CD8-positive, alpha-beta memory T cell (primary cell): ENCODE results near the gene TRAIP. TPM values are rescaled to one million over a fixed set of nuclear protein-coding genes. Genes with fewer than 3 reads are reported as not detected.
A peak's percentile ranks its signal among the peaks of the same experiment; 100 is the strongest.

Source experiments
- CTCF ChIA-PET: fragments of 350-600 bp; sonication (Branson Sonifier 250); formaldehyde crosslinking; loops from one replicate; lab custom pipeline; 2021; ENCODE audit warnings: antibody characterized with exemption; lab: Charles Lee
- POLR2A ChIA-PET: fragments of 350-600 bp; sonication (Branson Sonifier 250); formaldehyde crosslinking; loops from one replicate; lab custom pipeline; 2021; ENCODE audit warnings: antibody characterized with exemption; lab: Charles Lee
- DNase-seq, 5 donors: peaks; one replicate each; pipeline versions ENCODE4 v3.0.0 to v3.0.0-alpha.2; 2020 to 2022; ENCODE audit warnings: mixed read lengths in 1 of 5
- H3K27ac ChIP-seq: one replicate; pipeline ENCODE4 v1.7.0; 2013; ENCODE audit warnings: low read depth, mild to moderate bottlenecking, low read length, moderate library complexity
- H3K27me3 ChIP-seq: 2 replicates; pipeline ENCODE4 v1.7.0; 2013; ENCODE audit warnings: low read length, mild to moderate bottlenecking; ENCODE audit not compliant: insufficient read depth, poor library complexity, severe bottlenecking
- H3K36me3 ChIP-seq: 2 replicates; pipeline ENCODE4 v1.7.0; 2013; ENCODE audit warnings: mild to moderate bottlenecking, low read length, moderate library complexity; ENCODE audit not compliant: insufficient read depth
- H3K4me1 ChIP-seq: 2 replicates; pipeline ENCODE4 v1.7.0; 2013; ENCODE audit warnings: mild to moderate bottlenecking, low read length, moderate library complexity; ENCODE audit not compliant: insufficient read depth
- H3K4me3 ChIP-seq: 2 replicates; pipeline ENCODE4 v1.7.0; 2013; ENCODE audit warnings: mild to moderate bottlenecking, low read length
- H3K9me3 ChIP-seq: 2 replicates; pipeline ENCODE4 v1.7.0; 2013; ENCODE audit warnings: mild to moderate bottlenecking, low read length
- H3K27ac Mint-ChIP-seq, 8 donors: one replicate each; pipeline ENCODE4 v1.8.0; 2020 to 2021; ENCODE audit warnings: mixed read lengths in 8 of 8, mild to moderate bottlenecking in 6 of 8, inconsistent platforms in 3 of 8, moderate library complexity in 3 of 8
- H3K27me3 Mint-ChIP-seq, 2 donors: one replicate each; pipeline ENCODE4 v1.8.0; 2020 to 2021; ENCODE audit warnings: mixed read lengths in 2 of 2, mild to moderate bottlenecking in 1 of 2, moderate library complexity in 1 of 2
- H3K36me3 Mint-ChIP-seq, 3 donors: one replicate each; pipeline ENCODE4 v1.8.0; 2020 to 2021; ENCODE audit warnings: mixed read lengths in 3 of 3, inconsistent platforms in 1 of 3, mild to moderate bottlenecking in 1 of 3
- H3K4me1 Mint-ChIP-seq, 3 donors: one replicate each; pipeline ENCODE4 v1.8.0; 2020 to 2021; ENCODE audit warnings: mixed read lengths in 3 of 3, inconsistent platforms in 1 of 3, mild to moderate bottlenecking in 1 of 3
- H3K4me3 Mint-ChIP-seq, 7 donors: one replicate each; pipeline ENCODE4 v1.8.0; 2020 to 2021; ENCODE audit warnings: mixed read lengths in 7 of 7, mild to moderate bottlenecking in 6 of 7, moderate library complexity in 4 of 7, inconsistent platforms in 2 of 7
- H3K9me3 Mint-ChIP-seq, 5 donors: one replicate each; pipeline ENCODE4 v1.8.0; 2020 to 2022; ENCODE audit warnings: mixed read lengths in 5 of 5, mild to moderate bottlenecking in 3 of 5, moderate library complexity in 2 of 5, inconsistent platforms in 1 of 5
- polyA plus RNA-seq: library from polyadenylated mRNA; unstranded; fragments of 300-500 nt; fragmentation: Illumina TruSeq; gene quantifications from one replicate; pipeline ENCODE4 v1.2.3, GENCODE V29; 2021
- total RNA-seq, 2 experiments: library from RNA; stranded (reverse); gene quantifications; one replicate each; pipeline ENCODE4 v1.2.3, GENCODE V29; 2021

TRAIP gene
- total and polyA plus RNA-seq, 3 experiments from 2014 or later: 1.9 to 22.9 (median 21.9) TPM

DNA sequence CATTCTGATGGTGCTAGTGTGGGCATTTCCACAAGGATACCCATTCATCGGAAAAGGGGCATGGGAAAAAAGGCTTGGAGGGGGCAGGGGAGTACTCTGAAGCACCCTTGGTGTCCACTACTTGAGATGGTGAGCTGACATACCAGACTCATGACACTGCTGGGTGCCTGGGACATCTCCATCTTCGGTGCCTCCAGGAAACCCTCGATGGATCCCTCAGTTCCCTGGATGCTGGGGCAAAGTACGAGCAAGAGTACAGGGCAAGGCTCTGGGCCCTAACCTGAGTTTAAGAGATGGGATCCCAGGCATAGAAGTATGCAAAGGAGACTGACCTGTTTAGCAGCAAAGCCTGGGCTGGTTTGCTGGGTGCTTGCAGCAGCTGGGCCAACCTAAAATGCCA lies 64.8 kb downstream of the TRAIP start:
- ChIA-PET CTCF (interaction anchor here (1.3 kb wide), 1 partner anchor 12 kb away, joined by 4 read pairs; the partner anchor contains the start of gene INKA1), POLR2A (interaction anchor here (1.3 kb wide), 1 partner anchor 12 kb away, joined by 3 read pairs; the partner anchor contains the start of gene INKA1)
- peak overlapping the region in 1 of 7 donors; percentile 13 for H3K4me3 Mint-ChIP-seq
- Histone ChIP-seq H3K36me3 (no peaks in the 10 kb centered on the region), H3K4me1 (peaks cover 14% of the 10 kb centered on the region), H3K9me3 (no peaks in the 10 kb centered on the region), H3K27ac (no peak overlapping the region), H3K27me3 (no peaks in the 10 kb centered on the region), H3K4me3 (no peak overlapping the region)
- peaks cover 0 to 2% (median 0%) of the 10 kb centered on the region in 3 donors for H3K36me3 Mint-ChIP-seq
- H3K27me3 Mint-ChIP-seq: peaks cover 0 to 2% of the 10 kb centered on the region in 2 donors
- peaks cover 9 to 19% (median 16%) of the 10 kb centered on the region in 3 donors for H3K4me1 Mint-ChIP-seq
- H3K27ac Mint-ChIP-seq: no peak overlapping the region
- no peaks in the 10 kb centered on the region for H3K9me3 Mint-ChIP-seq
- DNase-seq: no peak

DNA sequence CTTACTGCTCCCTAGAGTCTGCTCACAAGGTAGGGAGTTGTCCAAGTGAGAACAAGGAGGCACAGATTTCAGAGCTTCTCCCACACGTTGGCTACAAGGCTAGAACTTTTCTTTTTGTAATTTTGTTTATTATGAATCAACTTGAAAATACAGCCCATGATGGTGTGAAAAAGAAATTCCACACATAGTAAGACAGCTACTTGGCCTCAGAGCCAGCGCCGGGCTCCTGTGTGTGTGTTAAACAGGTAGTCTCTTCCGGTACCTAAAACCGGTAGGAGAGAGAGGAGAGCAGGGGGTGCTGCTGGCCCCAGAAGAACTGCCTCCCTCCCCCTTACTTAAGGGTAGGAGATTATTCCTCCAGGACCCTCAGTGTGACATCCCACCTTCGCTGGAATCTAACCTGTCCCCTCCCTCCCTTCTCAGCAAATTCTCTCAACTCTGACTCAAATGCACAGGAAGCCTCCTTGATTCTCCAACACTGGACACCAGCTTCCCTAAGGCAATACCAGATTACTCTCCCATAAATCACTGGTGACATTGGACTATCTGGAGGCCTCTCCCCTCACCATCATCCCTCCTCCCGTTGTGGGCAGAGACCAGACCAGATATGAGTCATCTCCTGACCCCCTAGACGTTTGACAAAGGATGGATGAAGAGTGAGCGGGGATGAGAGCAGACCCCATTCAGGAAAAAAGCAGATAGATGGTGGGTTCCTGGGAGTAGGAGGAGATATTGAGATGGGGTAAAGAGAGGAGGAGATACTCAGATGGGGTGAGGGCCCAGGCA lies 65.5 kb downstream of the TRAIP start:
- no peak overlapping the region for H3K27ac ChIP-seq
- Mint-ChIP-seq H3K36me3 (peaks cover 0 to 3% (median 0%) of the 10 kb centered on the region in 3 donors), H3K9me3 (no peaks in the 10 kb centered on the region), H3K27me3 (peaks cover 0 to 2% of the 10 kb centered on the region in 2 donors), H3K4me3 (peak overlapping the region in 1 of 7 donors; percentile 80), H3K4me1 (peaks cover 11 to 21% (median 18%) of the 10 kb centered on the region in 3 donors), H3K27ac (peak overlapping the region in 5 of 8 donors; percentile 13 to 80 (median 71))
- CTCF ChIA-PET: interaction anchor here (1.1 to 1.3 kb wide), 2 partner anchors 12 to 48 kb away, joined by 4 read pairs; partner anchors contain the start of gene INKA1
- no peaks in the 10 kb centered on the region for H3K27me3 ChIP-seq
- peaks cover 14% of the 10 kb centered on the region for H3K4me1 ChIP-seq
- H3K9me3 ChIP-seq: no peaks in the 10 kb centered on the region
- H3K36me3 ChIP-seq: no peaks in the 10 kb centered on the region
- POLR2A ChIA-PET: interaction anchor here (1.3 kb wide), 1 partner anchor 12 kb away, joined by 3 read pairs; the partner anchor contains the start of gene INKA1
- no peak for DNase-seq
- no peak overlapping the region for H3K4me3 ChIP-seq

DNA sequence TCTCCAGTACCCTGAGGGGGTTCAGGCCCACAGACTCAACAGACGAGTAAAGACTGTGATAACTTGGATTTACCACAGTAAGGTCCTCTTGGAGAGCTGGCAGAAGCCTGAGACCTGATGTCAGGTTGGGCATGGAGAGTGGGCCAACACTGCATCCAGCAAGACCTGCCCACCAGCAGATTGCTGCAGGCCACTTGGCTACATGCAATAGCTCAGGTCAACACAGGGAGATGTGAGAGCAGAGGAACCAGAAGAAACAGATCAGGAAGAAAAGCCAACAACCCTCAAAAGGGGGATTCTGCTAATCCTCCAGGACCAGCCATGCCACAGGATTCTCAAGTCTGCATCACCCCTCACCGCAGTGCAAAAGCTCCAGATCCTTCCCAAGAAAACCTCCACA lies 68.3 kb downstream of the TRAIP start:
- H3K4me1 ChIP-seq: peaks cover 28% of the 10 kb centered on the region
- POLR2A ChIA-PET: interaction anchor here (0.9 kb wide), 1 partner anchor 15 kb away, joined by 3 read pairs; the partner anchor contains the start of gene INKA1
- Mint-ChIP-seq H3K4me3 (peak overlapping the region in 2 of 7 donors; percentile 27 to 59), H3K27me3 (peaks cover 0 to 2% of the 10 kb centered on the region in 2 donors), H3K9me3 (no peaks in the 10 kb centered on the region), H3K27ac (peak overlapping the region in 3 of 8 donors; percentile 2 to 99 (median 14)), H3K4me1 (peaks cover 21 to 46% (median 42%) of the 10 kb centered on the region in 3 donors), H3K36me3 (peaks cover 0 to 20% (median 2%) of the 10 kb centered on the region in 3 donors)
- CTCF ChIA-PET: interaction anchor here (1.0 to 3.8 kb wide), 5 partner anchors 15 to 69 kb away, joined by 3 to 23 read pairs (median 3); partner anchors contain the start of genes AMIGO3 and INKA1
- H3K27me3 ChIP-seq: no peaks in the 10 kb centered on the region
- DNase-seq: no peak
- H3K4me3 ChIP-seq: no peak overlapping the region
- no peaks in the 10 kb centered on the region for H3K9me3 ChIP-seq
- no peaks in the 10 kb centered on the region for H3K36me3 ChIP-seq
- H3K27ac ChIP-seq: no peak overlapping the region

DNA sequence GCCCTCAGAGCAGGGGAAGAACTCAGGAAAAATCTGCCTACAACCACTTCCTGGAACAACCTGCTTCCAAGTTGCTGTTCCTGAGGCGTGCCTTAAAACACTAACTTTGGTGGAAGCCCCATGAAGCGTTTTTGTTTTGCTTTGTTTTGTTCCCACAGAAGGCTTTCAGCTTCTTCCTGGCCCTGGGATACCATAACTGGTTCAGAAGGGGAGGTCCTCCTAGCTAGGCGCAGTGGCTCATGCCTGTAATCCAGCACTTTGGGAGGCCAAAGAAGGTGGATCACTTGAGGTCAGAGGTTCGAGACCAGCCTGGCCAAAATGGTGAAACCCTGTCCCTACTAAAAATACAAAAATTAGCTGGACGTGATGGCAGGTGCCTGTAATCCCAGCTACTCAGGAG lies 68.8 kb downstream of the TRAIP start:
- H3K4me1 Mint-ChIP-seq: peaks cover 21 to 48% (median 42%) of the 10 kb centered on the region in 3 donors
- no peak overlapping the region for H3K27ac ChIP-seq
- ChIA-PET CTCF (interaction anchor here (1.0 to 3.8 kb wide), 4 partner anchors 15 to 51 kb away, joined by 3 to 23 read pairs (median 8); partner anchors contain the start of gene INKA1), POLR2A (interaction anchor here (1.9 kb wide), 1 partner anchor 16 kb away, joined by 18 read pairs; the partner anchor contains the start of gene INKA1)
- DNase-seq: no peak
- H3K36me3 ChIP-seq: no peaks in the 10 kb centered on the region
- no peaks in the 10 kb centered on the region for H3K27me3 ChIP-seq
- peaks cover 0 to 2% of the 10 kb centered on the region in 2 donors for H3K27me3 Mint-ChIP-seq
- no peaks in the 10 kb centered on the region for H3K9me3 Mint-ChIP-seq
- H3K36me3 Mint-ChIP-seq: peaks cover 0 to 21% (median 2%) of the 10 kb centered on the region in 3 donors
- peaks cover 29% of the 10 kb centered on the region for H3K4me1 ChIP-seq
- H3K9me3 ChIP-seq: no peaks in the 10 kb centered on the region
- peak overlapping the region in 7 of 8 donors; percentile 2 to 99 (median 99) for H3K27ac Mint-ChIP-seq
- peak overlapping the region in 6 of 7 donors; percentile 59 to 98 (median 94) for H3K4me3 Mint-ChIP-seq
- no peak overlapping the region for H3K4me3 ChIP-seq

DNA sequence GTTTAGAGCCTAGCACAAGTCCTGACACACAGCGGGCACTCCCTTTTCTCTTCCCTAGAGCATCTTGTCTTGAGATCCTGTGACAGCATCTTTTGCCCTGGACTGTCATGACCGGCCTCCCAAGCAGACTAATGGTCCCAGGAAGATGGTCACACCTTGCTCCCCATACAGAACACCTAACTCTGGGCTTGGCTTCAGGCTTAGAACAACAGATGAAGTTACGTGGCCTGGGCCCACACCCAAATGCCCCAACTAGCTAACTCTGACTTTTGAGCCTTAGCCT lies 69.2 kb downstream of the TRAIP start:
- no peaks in the 10 kb centered on the region for H3K27me3 ChIP-seq
- H3K27ac ChIP-seq: peak overlapping the region; percentile 95
- H3K9me3 ChIP-seq: no peaks in the 10 kb centered on the region
- H3K27me3 Mint-ChIP-seq: peaks cover 0 to 2% of the 10 kb centered on the region in 2 donors
- peaks cover 32% of the 10 kb centered on the region for H3K4me1 ChIP-seq
- ChIA-PET CTCF (interaction anchor here (1.0 to 3.8 kb wide), 4 partner anchors 14 to 51 kb away, joined by 3 to 23 read pairs (median 8); partner anchors contain the start of gene INKA1), POLR2A (interaction anchor here (1.9 kb wide), 1 partner anchor 16 kb away, joined by 18 read pairs; the partner anchor contains the start of gene INKA1)
- no peaks in the 10 kb centered on the region for H3K9me3 Mint-ChIP-seq
- peaks cover 21 to 52% (median 42%) of the 10 kb centered on the region in 3 donors for H3K4me1 Mint-ChIP-seq
- H3K36me3 ChIP-seq: no peaks in the 10 kb centered on the region
- peaks cover 0 to 24% (median 2%) of the 10 kb centered on the region in 3 donors for H3K36me3 Mint-ChIP-seq
- DNase-seq: no peak
- peak overlapping the region; percentile 98 to 100 (median 99) for H3K27ac Mint-ChIP-seq
- peak overlapping the region; percentile 93 to 98 (median 94) for H3K4me3 Mint-ChIP-seq
- peak overlapping the region; percentile 90 for H3K4me3 ChIP-seq

DNA sequence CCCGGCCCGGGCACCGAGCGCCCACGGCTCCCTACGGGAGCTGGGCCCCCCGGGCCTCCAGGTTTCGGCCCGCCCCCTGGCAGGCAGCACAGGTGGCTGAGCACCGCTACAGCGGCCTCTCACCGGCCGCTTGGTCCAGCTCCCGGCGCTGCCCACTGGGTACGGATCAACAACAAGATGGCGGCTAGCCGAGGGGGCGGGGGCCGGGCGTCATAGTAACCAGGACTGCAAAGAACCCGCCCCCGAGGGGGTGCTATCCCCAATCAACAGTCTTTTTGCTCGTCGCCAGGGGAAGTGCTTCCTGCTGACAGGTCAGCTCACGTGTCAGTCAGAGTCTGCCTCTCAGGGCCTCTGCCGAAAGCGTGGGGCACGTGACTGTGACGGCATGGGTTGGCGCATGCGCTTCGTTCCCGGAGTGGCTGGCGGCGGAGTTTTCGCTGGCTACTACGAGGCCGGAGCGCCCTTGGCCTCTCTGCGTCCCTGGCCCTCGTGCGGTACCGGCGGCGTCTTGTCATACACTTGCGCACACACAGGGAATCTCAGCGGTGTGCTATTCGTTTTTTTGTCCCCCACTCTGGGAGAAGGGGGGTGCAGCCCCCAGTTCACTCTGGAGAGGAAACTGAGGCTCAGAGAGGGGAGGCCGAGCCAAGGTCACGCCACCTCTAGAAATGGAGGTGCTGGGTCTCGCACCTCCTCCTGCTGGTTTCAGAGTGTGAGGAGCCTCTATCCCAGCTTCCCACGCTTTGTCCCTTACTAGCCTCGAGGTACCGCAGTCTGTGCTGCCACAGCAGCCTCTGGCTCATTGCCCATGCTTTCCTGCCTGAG lies 69.8 kb downstream of the TRAIP start, which contains the start of gene IP6K1:
Gene IP6K1, minus strand, starts transcription at position 186 of the 825 bp plus-strand sequence. CDS start 38,502 bp downstream, outside the sequence.
- H3K4me3 Mint-ChIP-seq: peak within 1 kb of the TSS; percentile 93 to 98 (median 94)
- Histone ChIP-seq H3K4me3 (peak within 1 kb of the TSS; percentile 90), H3K36me3 (peaks cover under 1% of the 10 kb centered on the region), H3K27ac (peak within 1 kb of the TSS; percentile 95), H3K4me1 (peaks cover 34% of the 10 kb centered on the region), H3K27me3 (no peaks in the 10 kb centered on the region), H3K9me3 (no peaks in the 10 kb centered on the region)
- DNase-seq: peak; percentile 99 to 100 (median 99)
- POLR2A ChIA-PET: interaction anchor here (0.9 to 1.9 kb wide), 4 partner anchors 16 to 440 kb away, joined by 3 to 18 read pairs (median 7); partner anchors contain the start of gene INKA1
- H3K27me3 Mint-ChIP-seq: peaks cover 0 to 2% of the 10 kb centered on the region in 2 donors
- H3K36me3 Mint-ChIP-seq: peaks cover 0 to 25% (median 2%) of the 10 kb centered on the region in 3 donors
- no peaks in the 10 kb centered on the region for H3K9me3 Mint-ChIP-seq
- H3K27ac Mint-ChIP-seq: peak within 1 kb of the TSS; percentile 98 to 100 (median 99)
- peaks cover 22 to 53% (median 42%) of the 10 kb centered on the region in 3 donors for H3K4me1 Mint-ChIP-seq
- CTCF ChIA-PET: interaction anchor here (1.2 to 3.8 kb wide), 4 partner anchors 14 to 76 kb away, joined by 3 to 23 read pairs (median 8); partner anchors contain the start of gene INKA1
